ENCODE results near the gene UGT1A5. TPM values are rescaled to one million over a fixed set of nuclear protein-coding genes. Genes with fewer than 3 reads are reported as not detected.
"Not testable (repeated sequence)": the region's sequence is repeated elsewhere in the genome, so short reads cannot be mapped to it uniquely, and the experiment has no call there.

Gene UGT1A5
- polyA plus RNA-seq, 4 donors: not detected

DNA sequence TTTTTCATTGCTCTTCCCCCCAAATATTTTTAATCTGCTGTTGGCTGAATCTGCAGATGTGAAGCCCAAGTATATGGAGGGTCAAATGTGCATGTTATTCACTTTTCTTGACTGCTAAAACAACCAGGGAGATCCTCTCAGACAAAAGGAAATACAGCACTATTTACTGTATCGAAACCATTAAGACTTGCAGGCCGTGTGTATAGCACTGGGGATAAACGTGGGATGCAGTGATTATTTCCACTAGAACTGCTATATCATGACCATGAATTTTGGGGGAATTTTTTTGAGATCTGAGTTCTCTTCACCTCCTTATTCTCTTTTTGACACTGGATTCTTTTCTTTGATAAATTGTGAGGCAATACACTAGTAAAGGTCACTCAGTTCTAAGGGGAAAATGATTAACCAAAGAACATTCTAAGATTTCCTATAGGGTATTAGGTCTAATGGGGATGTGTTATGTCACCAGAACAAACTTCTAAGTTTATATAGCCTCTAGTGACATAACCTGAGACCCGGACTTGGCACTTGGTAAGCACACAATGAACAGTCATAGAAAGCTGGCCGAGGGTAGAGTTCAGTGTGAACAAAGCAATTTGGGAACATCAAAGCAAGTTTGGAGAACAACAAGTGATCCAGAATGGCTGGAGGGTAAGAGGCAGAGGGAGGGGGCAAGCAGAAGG, 32.5 kb downstream of the UGT1A5 start:
- no peak for DNase-seq (ENCODE audit: low read depth in 4 of 4, low spot score in 3 of 4)

DNA sequence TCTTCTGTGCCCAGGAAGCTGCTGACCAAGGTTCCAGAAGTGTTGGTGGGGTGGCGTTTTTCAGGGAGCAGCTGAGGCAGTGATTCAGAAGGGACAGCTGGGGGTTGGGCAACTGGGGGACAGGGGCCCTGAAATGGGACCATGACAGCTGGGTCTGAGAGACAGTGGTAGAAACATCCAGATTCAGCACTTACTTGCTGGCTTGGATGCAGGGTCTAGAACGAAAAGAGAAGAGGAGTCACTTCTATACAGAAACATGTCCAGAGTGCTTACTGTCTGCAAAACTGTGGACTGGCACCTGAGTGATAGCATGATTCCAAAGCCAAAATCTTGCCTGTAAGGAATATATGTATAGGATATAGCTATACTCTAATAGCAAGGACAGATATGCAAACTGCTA, 33.1 kb downstream of the UGT1A5 start:
- not testable (repeated sequence) for DNase-seq (ENCODE audit: low read depth in 4 of 4, low spot score in 3 of 4)

DNA sequence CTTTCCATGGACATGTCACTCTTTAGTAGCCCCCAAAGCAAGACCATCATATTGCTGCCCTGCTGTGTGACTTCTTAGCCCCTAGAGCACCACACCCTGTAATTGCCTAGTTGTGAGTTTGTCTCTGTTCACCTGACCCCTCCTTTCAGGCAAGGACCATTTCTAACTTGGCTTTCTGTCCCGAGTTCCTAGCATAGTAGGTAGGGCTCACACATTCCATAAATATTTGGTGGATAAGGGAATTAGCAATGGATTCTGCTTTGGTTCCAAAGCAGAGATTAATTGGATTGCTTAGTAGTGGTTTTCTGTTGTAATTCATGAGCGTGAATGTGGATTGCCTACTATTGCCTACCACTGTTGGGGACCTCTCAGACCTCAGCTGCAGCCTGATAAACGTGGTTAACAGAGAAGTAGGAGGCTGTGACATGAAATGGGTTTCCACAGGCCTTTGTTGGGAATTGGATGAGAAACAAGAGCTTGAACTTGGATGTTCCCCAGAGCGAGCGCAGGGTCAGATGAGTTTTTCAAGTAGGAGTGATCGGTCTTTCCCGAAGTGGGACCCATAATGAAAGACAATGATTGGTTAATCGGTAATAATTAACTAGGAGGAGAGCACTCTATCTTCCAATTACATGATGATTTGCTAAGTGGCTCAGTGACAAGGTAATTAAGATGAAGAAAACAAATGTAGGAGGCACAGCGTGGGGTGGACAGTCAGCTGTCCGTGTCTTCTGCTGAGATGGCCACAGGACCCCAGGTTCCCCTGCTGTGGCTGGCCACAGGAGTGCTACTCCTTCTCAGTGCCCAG, 34.0 kb downstream of the UGT1A5 start:
- DNase-seq (ENCODE audit: low read depth in 4 of 4, low spot score in 3 of 4): no peak

DNA sequence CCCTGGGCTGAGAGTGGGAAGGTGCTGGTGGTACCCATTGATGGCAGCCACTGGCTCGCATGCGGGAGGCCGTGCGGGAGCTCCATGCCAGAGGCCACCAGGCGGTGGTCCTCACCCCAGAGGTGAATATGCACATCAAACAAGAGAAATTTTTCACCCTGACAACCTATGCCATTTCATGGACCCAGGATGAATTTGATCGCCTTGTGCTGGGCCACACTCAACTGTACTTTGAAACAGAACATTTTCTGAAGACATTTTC, 34.5 kb downstream of the UGT1A5 start:
- no peak for DNase-seq (ENCODE audit: low read depth in 4 of 4, low spot score in 3 of 4)

DNA sequence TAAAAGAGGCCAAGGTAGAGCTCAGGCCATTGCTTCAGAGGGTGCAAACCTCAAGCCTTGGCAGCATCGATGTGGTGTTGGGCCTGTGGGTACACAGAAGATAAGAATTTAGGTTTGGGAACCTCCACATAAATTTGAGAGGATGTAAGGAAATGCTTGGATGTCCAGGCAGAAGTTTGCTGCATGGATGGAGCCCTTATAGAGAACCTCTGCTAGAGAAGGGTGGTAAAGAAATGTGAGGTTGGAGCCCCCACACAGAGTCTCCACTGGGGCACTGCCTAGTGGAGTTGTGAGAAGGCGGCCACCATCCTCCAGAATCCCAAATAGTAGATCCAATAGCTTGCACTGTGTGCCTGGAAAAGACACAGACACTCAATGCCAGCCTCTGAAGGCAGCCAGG, 38.0 kb downstream of the UGT1A5 start:
- DNase-seq (ENCODE audit: low read depth in 4 of 4, low spot score in 3 of 4): not testable (repeated sequence)

DNA sequence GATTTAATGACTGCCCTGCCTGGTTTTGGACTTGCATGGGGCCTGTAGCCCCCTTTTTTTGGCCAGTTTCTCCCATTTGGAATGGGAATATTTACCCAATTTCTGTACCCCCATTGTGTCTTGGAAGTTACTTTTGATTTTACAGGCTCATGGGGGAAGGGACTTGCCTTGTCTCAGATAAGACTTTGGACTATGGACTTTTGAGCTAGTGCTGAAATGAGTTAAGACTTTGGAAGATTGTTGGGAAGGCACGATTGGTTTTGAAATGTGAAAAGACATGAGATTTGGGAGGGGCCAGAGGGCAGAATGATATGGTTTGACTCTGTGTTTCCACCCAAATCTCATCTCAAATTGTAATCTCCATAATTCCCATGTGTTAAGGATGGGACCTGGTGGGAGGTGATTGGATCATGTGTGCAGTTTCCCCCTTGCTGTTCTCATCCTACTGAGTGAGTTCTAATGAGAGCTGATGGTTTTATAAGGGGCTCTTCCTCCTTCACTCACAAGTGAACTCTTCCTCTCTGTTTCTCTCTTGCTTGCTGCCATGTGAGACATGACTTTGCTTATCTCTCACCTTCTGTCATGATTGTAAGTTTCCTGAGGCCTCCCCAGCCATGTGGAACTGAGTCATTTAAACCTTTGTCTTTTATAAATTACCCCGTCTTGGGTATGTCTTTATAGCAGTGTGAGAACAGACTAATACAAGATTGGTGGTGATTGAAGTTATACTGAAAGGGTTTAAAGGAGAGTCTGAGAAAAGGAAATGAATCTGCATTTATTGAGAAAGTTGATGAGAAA, 38.7 kb downstream of the UGT1A5 start:
- not testable (repeated sequence) for DNase-seq (ENCODE audit: low read depth in 4 of 4, low spot score in 3 of 4)

DNA sequence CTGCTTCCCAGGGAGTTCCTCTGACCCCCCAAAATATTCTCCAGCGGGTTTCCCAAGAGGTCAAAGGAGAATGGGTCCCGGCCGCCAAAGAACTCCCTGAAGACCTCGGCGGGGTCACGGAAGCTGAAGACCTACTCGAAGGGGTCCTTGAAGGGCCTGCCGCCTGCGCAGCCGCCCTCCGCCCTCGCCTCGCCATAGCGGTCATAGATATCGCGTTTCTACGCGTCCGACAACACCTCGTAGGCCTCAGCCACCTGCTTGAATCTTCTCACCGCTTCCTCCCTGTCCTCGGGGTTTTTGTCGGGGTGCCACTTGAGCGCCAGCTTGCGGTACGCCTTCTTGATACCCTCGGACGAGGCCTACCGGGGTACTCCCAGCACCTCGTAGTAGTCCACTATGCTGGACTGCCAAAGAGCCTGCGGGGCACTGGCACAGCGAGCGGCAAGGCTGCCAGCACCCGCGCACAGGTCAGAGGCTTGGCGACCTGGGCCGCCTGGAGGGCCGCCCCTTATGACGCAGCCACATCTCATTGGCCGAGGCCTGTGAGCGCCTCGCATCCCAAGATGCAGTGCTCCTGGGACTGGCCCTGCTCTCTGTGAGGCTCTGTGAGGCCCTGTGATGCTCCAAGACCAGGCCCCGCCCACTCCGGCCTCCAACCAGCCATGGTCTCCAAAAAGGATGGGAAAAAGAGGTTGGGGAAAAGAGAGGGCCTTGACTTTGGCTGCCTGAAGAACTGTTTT, 42.3 kb downstream of the UGT1A5 start:
- DNase-seq (ENCODE audit: low read depth in 4 of 4, low spot score in 3 of 4): no peak

DNA sequence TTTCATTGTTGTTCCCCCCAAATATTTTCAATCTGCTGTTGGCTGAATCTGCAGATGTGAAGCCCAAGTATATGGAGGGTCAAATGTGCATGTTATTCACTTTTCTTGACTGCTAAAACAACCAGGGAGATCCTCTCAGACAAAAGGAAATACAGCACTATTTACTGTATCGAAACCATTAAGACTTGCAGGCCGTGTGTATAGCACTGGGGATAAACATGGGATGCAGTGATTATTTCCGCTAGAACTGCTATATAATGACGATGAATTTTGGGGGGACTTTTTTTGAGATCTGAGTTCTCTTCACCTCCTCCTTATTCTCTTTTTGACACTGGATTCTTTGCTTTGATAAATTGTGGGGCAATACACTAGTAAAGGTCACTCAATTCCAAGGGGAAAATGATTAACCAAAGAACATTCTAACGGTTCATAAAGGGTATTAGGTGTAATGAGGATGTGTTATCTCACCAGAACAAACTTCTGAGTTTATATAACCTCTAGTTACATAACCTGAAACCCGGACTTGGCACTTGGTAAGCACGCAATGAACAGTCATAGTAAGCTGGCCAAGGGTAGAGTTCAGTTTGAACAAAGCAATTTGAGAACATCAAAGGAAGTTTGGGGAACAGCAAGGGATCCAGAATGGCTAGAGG, 43.8 kb downstream of the UGT1A5 start:
- DNase-seq (ENCODE audit: low read depth in 4 of 4, low spot score in 3 of 4): no peak

DNA sequence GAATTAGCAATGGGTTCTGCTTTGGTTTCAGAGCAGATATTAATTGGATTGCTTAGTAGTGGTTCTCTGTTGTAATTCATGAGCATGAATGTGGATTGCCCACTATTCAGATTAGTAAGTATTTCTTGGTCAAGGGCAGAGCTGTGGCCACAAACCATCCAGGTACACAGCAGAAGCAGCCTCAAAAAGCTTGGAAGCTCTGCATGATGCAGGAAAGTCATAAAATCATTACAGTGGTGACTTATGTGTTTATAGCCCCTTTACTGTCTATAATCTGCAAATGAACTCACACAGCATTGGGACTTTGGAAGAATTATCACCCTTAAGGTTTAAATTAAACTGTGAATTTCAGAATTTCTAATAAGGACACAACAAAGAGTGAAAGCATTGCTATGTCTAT, 45.4 kb downstream of the UGT1A5 start:
- no peak for DNase-seq (ENCODE audit: low read depth in 4 of 4, low spot score in 3 of 4)

DNA sequence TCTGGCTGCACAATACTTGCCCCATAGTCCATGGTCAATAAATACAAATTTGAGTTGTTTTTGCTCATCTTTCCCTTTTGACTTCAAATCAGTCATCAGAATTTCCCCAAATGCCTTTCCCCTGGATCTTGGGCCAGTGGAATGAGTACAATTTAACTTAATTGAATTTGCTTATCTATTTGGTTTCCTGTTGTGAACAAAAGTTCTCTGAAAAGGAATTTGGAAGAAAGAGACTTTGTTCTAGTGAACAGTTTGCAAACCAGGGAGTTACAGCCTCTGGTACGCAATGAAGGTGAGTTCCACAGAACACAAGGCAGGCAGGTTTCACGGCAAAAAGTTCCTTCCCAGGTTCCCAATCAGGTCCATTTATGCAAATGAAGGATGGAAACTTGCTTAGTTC, 46.1 kb downstream of the UGT1A5 start:
- no peak for DNase-seq (ENCODE audit: low read depth in 4 of 4, low spot score in 3 of 4)

DNA sequence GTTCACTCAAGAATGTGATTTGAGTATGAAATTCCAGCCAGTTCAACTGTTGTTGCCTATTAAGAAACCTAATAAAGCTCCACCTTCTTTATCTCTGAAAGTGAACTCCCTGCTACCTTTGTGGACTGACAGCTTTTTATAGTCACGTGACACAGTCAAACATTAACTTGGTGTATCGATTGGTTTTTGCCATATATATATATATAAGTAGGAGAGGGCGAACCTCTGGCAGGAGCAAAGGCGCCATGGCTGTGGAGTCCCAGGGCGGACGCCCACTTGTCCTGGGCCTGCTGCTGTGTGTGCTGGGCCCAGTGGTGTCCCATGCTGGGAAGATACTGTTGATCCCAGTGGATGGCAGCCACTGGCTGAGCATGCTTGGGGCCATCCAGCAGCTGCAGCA, 47.3 kb downstream of the UGT1A5 start, which contains the start of gene UGT1A1:
TSS of gene UGT1A1 (plus strand) at position 228 of the 400 bp plus-strand sequence. CDS start at position 246, 18 bp downstream.
- DNase-seq (ENCODE audit: low read depth in 4 of 4, low spot score in 3 of 4): no peak

DNA sequence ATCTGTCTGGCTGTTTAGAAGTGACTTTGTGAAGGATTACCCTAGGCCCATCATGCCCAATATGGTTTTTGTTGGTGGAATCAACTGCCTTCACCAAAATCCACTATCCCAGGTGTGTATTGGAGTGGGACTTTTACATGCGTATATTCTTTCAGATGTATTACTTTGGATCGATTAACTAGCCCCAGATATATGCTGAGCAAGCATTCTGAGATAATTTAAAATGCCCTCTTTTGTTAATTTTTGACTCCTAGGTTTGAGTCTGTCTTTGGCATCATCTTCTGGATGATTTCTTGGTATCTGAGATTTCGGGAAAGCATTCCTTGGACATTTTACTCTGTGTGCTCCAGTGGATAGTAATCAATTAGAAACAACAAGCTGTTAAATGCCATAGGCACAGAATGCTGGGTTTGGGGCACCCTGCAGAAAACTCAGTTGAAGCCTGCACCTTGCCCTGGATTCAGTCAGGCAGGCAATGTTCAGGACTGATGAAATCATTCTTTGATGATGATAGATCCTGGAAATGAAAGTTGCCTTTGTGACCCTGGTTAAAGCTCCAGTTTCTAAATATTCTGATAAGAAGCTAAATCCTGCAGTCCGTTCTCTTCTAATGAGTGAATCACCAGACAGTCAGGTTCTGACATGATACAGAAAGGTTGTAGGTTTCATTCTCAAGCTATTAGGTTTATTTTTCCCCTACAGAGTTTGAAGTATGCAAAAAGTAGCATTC, 48.5 kb downstream of the UGT1A5 start:
- no peak for DNase-seq (ENCODE audit: low read depth in 4 of 4, low spot score in 3 of 4)

DNA sequence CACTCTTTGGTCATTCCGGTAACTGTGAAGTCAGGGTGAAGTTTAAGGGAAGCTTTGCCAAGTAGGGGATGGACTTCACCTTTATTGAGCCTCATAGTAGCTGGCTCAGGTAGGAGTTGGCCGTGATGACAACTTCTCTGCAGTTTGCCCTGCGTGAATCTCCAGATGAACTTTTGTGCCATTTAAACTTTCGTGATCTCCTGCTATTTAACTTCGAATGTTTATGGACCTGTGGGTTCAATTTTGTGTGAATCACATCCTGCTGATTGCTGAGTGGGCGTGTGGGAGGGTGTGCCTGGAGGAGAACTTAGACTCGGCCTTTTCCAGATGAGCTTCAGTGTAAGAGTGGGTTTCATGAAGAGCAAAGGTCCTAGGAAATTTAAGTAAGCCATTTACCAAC, 51.6 kb downstream of the UGT1A5 start:
- no peak for DNase-seq (ENCODE audit: low read depth in 4 of 4, low spot score in 3 of 4)

DNA sequence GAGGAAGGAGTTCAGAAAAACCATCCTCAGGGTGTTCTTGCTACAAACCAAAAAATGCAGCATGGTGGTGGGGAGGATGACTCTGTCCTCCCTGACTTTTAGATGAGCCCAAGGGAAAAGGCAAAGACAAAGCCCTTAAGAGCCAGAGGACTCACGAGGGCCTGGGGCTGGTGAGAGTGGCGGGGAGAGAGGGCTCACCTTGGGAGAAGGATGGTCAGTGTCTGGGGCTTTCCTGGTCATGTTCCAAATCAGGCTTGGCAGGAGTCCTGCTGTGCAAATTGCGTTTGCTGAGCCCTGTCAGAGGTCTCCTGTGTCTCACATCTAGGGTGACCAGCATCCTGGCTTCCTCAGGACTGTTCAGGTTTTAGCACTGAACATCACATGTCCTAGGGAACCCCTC, 52.1 kb downstream of the UGT1A5 start:
- DNase-seq (ENCODE audit: low read depth in 4 of 4, low spot score in 3 of 4): no peak

DNA sequence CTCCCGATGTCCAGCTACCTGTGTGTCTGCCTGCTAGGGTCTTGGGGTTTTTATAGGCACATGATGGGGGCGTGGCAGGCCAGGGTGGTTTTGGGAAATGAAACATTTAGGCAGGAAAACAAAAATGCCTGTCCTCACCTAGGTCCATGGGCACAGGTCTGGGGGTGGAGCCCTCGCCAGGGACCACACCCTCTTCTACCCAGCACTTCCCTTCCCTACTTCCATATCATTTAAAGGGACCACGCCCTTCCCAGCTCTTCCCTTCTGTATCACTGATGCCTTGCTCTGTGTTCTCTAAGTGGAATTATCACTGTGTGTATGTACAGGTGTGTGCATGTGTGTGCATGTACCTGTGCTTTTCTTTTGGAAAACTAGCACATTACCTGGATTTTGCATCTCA, 53.7 kb downstream of the UGT1A5 start:
- DNase-seq (ENCODE audit: low read depth in 4 of 4, low spot score in 3 of 4): no peak

DNA sequence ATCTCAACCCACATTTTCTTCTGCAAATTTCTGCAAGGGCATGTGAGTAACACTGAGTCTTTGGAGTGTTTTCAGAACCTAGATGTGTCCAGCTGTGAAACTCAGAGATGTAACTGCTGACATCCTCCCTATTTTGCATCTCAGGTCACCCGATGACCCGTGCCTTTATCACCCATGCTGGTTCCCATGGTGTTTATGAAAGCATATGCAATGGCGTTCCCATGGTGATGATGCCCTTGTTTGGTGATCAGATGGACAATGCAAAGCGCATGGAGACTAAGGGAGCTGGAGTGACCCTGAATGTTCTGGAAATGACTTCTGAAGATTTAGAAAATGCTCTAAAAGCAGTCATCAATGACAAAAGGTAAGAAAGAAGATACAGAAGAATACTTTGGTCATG, 55.4 kb downstream of the UGT1A5 start:
- DNase-seq (ENCODE audit: low read depth in 4 of 4, low spot score in 3 of 4): no peak

DNA sequence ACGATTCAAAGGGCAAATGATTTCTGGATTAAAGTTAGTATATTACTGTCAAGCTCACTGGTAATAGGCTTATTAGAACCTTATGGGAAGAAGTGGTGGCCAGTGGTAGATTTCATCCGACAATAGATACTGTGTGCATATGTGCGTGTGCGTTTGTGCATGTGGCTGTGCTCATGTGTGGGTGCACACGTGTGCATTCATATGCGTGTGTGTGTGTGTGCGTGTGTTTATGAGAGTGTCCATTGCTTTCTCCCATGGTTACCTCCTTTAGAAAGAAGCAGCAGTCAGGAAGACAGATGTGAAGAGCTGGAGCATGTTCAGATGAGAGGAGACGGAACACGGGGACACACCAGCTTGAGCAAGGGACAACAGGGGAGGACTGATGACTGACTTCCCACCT, 56.6 kb downstream of the UGT1A5 start:
- no peak for DNase-seq (ENCODE audit: low read depth in 4 of 4, low spot score in 3 of 4)

DNA sequence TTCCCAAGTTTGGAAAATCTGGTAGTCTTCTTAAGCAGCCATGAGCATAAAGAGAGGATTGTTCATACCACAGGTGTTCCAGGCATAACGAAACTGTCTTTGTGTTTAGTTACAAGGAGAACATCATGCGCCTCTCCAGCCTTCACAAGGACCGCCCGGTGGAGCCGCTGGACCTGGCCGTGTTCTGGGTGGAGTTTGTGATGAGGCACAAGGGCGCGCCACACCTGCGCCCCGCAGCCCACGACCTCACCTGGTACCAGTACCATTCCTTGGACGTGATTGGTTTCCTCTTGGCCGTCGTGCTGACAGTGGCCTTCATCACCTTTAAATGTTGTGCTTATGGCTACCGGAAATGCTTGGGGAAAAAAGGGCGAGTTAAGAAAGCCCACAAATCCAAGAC, 59.4 kb downstream of the UGT1A5 start:
- DNase-seq (ENCODE audit: low read depth in 4 of 4, low spot score in 3 of 4): no peak

DNA sequence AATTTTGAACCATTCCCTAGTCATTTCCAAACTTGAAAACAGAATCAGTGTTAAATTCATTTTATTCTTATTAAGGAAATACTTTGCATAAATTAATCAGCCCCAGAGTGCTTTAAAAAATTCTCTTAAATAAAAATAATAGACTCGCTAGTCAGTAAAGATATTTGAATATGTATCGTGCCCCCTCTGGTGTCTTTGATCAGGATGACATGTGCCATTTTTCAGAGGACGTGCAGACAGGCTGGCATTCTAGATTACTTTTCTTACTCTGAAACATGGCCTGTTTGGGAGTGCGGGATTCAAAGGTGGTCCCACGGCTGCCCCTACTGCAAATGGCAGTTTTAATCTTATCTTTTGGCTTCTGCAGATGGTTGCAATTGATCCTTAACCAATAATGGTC, 59.9 kb downstream of the UGT1A5 start:
- no peak for DNase-seq (ENCODE audit: low read depth in 4 of 4, low spot score in 3 of 4)

DNA sequence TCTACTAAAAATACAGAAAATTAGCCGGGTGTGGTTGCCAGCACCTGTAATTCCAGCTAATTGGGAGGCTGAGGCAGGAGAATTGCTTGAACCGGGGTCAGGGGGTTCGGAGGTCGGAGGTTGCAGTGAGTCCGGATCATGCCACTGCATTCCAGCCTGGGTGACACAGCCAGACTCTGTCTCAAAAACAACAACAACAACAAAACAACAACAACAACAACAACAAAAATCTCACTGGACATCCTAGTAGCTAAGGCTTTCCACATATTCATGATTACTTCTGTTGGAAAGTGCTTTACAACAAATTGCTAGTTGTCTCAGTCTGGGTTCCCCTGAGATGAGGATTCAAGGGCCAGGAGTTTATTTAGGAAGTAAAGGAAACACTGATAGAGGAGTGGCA, 61.1 kb downstream of the UGT1A5 start:
- no peak for DNase-seq (ENCODE audit: low read depth in 4 of 4, low spot score in 3 of 4)

Data from right renal pelvis (tissue), 4 donors.